Left renal cortex interstitium (tissue), 4 donors: ENCODE data around the gene NETO2. TPM values are rescaled to one million over a fixed set of nuclear protein-coding genes. Genes with fewer than 3 reads are reported as not detected.
A peak's percentile ranks its signal among the peaks of the same experiment; 100 is the strongest.
"Not testable (repeated sequence)": the region's sequence is repeated elsewhere in the genome, so short reads cannot be mapped to it uniquely, and the experiment has no call there.

ENCODE experiments used
- DNase-seq, 4 donors: peaks; one replicate each; pipeline ENCODE4 v3.0.0-alpha.2; 2013; ENCODE audit warnings: low read depth in 4 of 4, low spot score in 2 of 4, missing footprints in 1 of 4
- polyA plus RNA-seq, 4 donors: library from polyadenylated mRNA; unstranded; fragments of 120-200 nt; gene quantifications; one replicate each; pipeline ENCODE4 v1.2.1, GENCODE V29; 2013; ENCODE audit not compliant: insufficient read length in 4 of 4

Gene NETO2
- polyA plus RNA-seq, 4 donors: 27.8 to 31.4 (median 30.7) TPM

GRCh38 chr16:47136099-47136842 lies 7.5 kb downstream of the NETO2 start:
- no peak for DNase-seq

- no peak for DNase-seq
Observed at GRCh38 chr16:47134550-47134949, 9.2 kb downstream of the NETO2 start.

- DNase-seq: no peak
Observed at GRCh38 chr16:47132308-47132707, 11.4 kb downstream of the NETO2 start.

- DNase-seq: no peak
Observed at GRCh38 chr16:47129755-47130435, 13.8 kb downstream of the NETO2 start.

- DNase-seq: no peak
Observed at GRCh38 chr16:47127541-47127940, 16.2 kb downstream of the NETO2 start.

GRCh38 chr16:47125757-47126156 lies 18.0 kb downstream of the NETO2 start:
- no peak for DNase-seq

- no peak for DNase-seq
Observed at GRCh38 chr16:47113130-47113529, 30.6 kb downstream of the NETO2 start.

- DNase-seq: no peak
Observed at GRCh38 chr16:47110939-47111338, 32.8 kb downstream of the NETO2 start.

- DNase-seq: no peak
Observed at GRCh38 chr16:47109361-47109760, 34.4 kb downstream of the NETO2 start.

GRCh38 chr16:47102921-47103320 lies 40.8 kb downstream of the NETO2 start:
- DNase-seq: not testable (repeated sequence)

GRCh38 chr16:47097154-47097553 lies 46.6 kb downstream of the NETO2 start:
- DNase-seq: not testable (repeated sequence)

- no peak for DNase-seq
Observed at GRCh38 chr16:47096297-47096696, 47.4 kb downstream of the NETO2 start.

- no peak for DNase-seq
Observed at GRCh38 chr16:47084198-47084597, 59.5 kb downstream of the NETO2 start.

- DNase-seq: no peak
Observed at GRCh38 chr16:47082099-47082865, 61.5 kb downstream of the NETO2 start.

GRCh38 chr16:47081115-47081514 lies 62.6 kb downstream of the NETO2 start:
- no peak for DNase-seq

- DNase-seq: no peak
Observed at GRCh38 chr16:47079860-47080259, 63.9 kb downstream of the NETO2 start.

- peak in 1 of 4 donors; percentile 15 for DNase-seq
Observed at GRCh38 chr16:47073223-47074155, 70.3 kb downstream of the NETO2 start.

GRCh38 chr16:47072158-47072557 lies 71.6 kb downstream of the NETO2 start:
- DNase-seq: no peak

GRCh38 chr16:47069841-47070584 lies 73.7 kb downstream of the NETO2 start:
- no peak for DNase-seq

- DNase-seq: no peak
Observed at GRCh38 chr16:47069313-47069712, 74.4 kb downstream of the NETO2 start.
